Neutrophil (primary cell): Measurements from ENCODE around the gene TTLL5.
"Not testable (repeated sequence)": the region's sequence is repeated elsewhere in the genome, so short reads cannot be mapped to it uniquely, and the experiment has no call there.

Experiments used
- H3K27ac ChIP-seq: fragments of 200-600 bp; sonication (generic); 2 replicates; pipeline ENCODE4 v1.5.1; 2016; ENCODE audit warnings: mild to moderate bottlenecking, moderate library complexity
- H3K27me3 ChIP-seq: fragments of 200-600 bp; sonication (generic); 2 replicates; pipeline ENCODE4 v1.6.0; 2016; ENCODE audit warnings: mild to moderate bottlenecking
- H3K36me3 ChIP-seq: fragments of 200-600 bp; sonication (generic); 2 replicates; pipeline ENCODE4 v1.5.1; 2017
- H3K4me1 ChIP-seq, 2 experiments: fragments of 200-600 bp in 1 of 2; sonication (generic) in 1 of 2; 1 replicate in 1 of 2; 2 replicates in 1 of 2; pipeline versions ENCODE4 v1.5.1 to v1.6.1; 2013 to 2016; ENCODE audit warnings: low read depth in 1 of 2, low read length in 1 of 2, mild to moderate bottlenecking in 1 of 2, moderate library complexity in 1 of 2; ENCODE audit not compliant: control insufficient read depth in 1 of 2, insufficient read depth in 1 of 2
- H3K4me3 ChIP-seq, 2 experiments: fragments of 200-600 bp in 1 of 2; sonication (generic) in 1 of 2; 1 replicate in 1 of 2; 2 replicates in 1 of 2; pipeline ENCODE4 v1.5.1; 2013 to 2016; ENCODE audit warnings: low read depth in 1 of 2, low read length in 1 of 2, mild to moderate bottlenecking in 1 of 2, moderate library complexity in 1 of 2
- H3K9me3 ChIP-seq: fragments of 200-600 bp; sonication (generic); 2 replicates; pipeline ENCODE4 v1.5.1; 2016
- TF ChIP-seq, protein P1 (sequence below): fragments of 200-600 bp; sonication (generic); IDR thresholded peaks from 2 replicates; pipeline ENCODE4 v1.5.1; 2016; ENCODE audit warnings: antibody characterized with exemption

Gene TTLL5

GRCh38 chr14:75911883-75912282, 250.8 kb downstream of the TTLL5 start:
- TF ChIP-seq, protein P1, sequence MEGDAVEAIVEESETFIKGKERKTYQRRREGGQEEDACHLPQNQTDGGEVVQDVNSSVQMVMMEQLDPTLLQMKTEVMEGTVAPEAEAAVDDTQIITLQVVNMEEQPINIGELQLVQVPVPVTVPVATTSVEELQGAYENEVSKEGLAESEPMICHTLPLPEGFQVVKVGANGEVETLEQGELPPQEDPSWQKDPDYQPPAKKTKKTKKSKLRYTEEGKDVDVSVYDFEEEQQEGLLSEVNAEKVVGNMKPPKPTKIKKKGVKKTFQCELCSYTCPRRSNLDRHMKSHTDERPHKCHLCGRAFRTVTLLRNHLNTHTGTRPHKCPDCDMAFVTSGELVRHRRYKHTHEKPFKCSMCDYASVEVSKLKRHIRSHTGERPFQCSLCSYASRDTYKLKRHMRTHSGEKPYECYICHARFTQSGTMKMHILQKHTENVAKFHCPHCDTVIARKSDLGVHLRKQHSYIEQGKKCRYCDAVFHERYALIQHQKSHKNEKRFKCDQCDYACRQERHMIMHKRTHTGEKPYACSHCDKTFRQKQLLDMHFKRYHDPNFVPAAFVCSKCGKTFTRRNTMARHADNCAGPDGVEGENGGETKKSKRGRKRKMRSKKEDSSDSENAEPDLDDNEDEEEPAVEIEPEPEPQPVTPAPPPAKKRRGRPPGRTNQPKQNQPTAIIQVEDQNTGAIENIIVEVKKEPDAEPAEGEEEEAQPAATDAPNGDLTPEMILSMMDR: no peak
- H3K4me1 ChIP-seq: no peaks in the 10 kb centered on the region
- no peaks in the 10 kb centered on the region for H3K9me3 ChIP-seq
- H3K27ac ChIP-seq: no peak overlapping the region
- H3K36me3 ChIP-seq: no peaks in the 10 kb centered on the region
- H3K27me3 ChIP-seq: no peaks in the 10 kb centered on the region
- H3K4me3 ChIP-seq: no peak overlapping the region

DNA sequence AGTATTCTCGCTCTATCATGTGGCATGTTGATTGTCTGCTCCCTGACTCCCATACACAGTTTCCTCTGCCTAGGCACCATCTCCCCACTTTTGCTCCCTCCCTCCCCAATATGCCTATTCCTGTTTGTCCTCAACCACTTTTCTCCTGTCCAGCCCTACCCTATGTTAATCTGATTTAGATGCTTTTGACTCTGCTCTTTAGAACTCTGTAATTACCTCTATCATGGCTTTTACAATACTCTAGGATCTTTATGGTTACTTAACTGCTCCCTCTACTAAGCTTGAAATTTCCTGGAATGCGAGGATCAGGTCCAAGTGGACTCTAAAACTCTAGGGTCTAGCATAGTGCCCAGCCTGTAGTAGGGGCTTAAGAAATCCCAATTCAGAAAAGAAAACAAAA, 252.1 kb downstream of the TTLL5 start:
- Histone ChIP-seq H3K27me3 (no peaks in the 10 kb centered on the region), H3K27ac (no peak overlapping the region), H3K9me3 (no peaks in the 10 kb centered on the region), H3K4me1 (no peaks in the 10 kb centered on the region), H3K36me3 (no peaks in the 10 kb centered on the region), H3K4me3 (no peak overlapping the region)
- TF ChIP-seq, protein P1: no peak

DNA sequence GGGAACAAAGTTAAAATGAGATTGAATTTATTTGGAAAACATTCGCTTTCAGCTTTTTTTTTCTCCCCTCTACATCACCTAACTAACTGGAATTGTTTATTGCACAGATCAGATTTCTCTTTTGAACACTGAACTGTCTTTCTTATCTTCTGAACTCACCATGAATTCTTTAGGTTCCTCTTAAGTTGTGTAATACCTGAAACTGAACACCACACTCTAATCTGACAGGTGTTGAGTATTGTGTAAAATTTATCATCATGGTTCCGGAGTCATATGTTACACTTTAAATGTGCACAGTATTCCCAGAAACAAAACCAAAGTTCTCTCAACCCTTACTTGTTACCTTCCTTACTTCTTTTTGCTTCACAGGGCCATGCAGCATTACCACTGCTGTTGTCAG, 254.0 kb downstream of the TTLL5 start:
- Histone ChIP-seq H3K27me3 (no peaks in the 10 kb centered on the region), H3K9me3 (no peaks in the 10 kb centered on the region), H3K4me3 (no peak overlapping the region), H3K27ac (no peak overlapping the region), H3K4me1 (no peaks in the 10 kb centered on the region), H3K36me3 (no peaks in the 10 kb centered on the region)
- TF ChIP-seq, protein P1: no peak

DNA sequence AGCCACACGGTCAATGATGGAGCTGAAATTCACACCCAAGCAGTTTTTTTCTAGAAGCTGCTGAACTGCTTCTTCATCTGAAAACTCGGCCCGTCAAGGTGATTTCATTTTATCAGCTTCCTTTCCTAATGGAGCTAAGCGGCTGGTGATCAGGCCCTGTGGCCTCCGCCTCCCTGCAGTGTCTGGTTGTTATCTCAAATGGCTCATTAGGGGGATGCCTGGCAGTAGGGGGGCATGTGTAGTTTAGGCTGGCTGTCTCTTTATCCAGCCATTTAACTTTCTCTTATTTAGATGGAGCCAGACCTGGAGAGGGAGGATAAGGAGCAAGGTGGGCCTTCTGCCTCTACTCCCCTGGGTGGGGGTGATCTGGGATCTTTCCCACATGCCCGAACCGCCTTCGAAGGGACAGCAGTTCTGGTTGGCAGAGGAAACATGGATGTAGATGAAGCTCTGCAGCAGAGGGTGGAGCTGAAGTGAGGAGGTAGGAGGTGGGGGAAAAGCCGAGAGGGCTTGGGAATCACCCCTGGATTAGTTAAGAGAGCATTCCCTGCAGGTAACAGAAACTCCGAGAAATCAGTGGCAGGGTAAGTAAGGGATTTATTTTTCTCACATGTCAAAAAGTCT, 256.4 kb downstream of the TTLL5 start:
- Histone ChIP-seq H3K27ac (no peak overlapping the region), H3K4me3 (no peak overlapping the region), H3K27me3 (no peaks in the 10 kb centered on the region), H3K9me3 (no peaks in the 10 kb centered on the region), H3K36me3 (no peaks in the 10 kb centered on the region), H3K4me1 (no peaks in the 10 kb centered on the region)
- TF ChIP-seq, protein P1: no peak

- Histone ChIP-seq H3K4me1 (no peaks in the 10 kb centered on the region), H3K27me3 (no peaks in the 10 kb centered on the region), H3K9me3 (no peaks in the 10 kb centered on the region), H3K27ac (no peak overlapping the region), H3K36me3 (no peaks in the 10 kb centered on the region), H3K4me3 (no peak overlapping the region)
- TF ChIP-seq, protein P1: no peak
Observed at GRCh38 chr14:75917946-75918335, 256.9 kb downstream of the TTLL5 start.

GRCh38 chr14:75920421-75920820, 259.4 kb downstream of the TTLL5 start:
- H3K27me3 ChIP-seq, H3K9me3 ChIP-seq, H3K4me3 ChIP-seq, H3K36me3 ChIP-seq, H3K4me1 ChIP-seq, H3K27ac ChIP-seq: not testable (repeated sequence)

DNA sequence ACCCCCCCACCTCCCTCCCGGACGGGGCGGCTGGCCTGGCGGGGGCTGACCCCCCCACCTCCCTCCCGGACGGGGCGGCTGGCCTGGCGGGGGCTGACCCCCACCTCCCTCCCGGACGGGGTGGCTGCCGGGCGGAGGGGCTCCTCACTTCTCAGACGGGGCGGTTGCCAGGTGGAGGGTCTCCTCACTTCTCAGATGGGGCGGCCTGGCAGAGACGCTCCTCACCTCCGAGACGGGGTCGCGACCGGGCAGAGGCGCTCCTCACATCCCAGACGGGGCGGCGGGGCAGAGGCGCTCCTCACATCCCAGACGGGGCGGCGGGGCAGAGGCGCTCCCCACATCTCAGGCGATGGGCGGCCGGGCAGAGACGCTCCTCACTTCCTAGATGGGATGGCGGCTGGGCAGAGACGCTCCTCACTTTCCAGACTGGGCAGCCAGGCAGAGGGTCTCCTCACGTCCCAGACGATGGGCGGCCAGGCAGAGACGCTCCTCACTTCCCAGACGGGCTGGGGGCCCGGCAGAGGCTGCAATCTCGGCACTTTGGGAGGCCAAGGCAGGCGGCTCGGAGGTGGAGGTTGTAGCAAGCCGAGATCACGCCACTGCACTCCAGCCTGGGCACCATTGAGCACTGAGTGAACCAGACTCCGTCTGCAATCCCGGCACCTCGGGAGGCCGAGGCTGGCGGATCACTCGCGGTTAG, 264.2 kb downstream of the TTLL5 start:
- H3K27me3 ChIP-seq, H3K4me3 ChIP-seq, H3K4me1 ChIP-seq, H3K27ac ChIP-seq, H3K9me3 ChIP-seq, H3K36me3 ChIP-seq: not testable (repeated sequence)
